GM12878 (cell line): ENCODE measurements around the gene PPIP5K2. TPM values are rescaled to one million over a fixed set of nuclear protein-coding genes. Genes with fewer than 3 reads are reported as not detected.

Experiments
- ATF3 ChIP-seq: IDR thresholded peaks from 2 replicates; pipeline ENCODE4 v1.6.1; 2011; ENCODE audit warnings: low read depth, mild to moderate bottlenecking, low read length, moderate library complexity, borderline replicate concordance; ENCODE audit errors: extremely low read depth
- BACH1 ChIP-seq: fragments of 450-650 bp; IDR thresholded peaks from 2 replicates; pipeline ENCODE4 v1.6.1; 2017; ENCODE audit warnings: mild to moderate bottlenecking, borderline replicate concordance
- BRCA1 ChIP-seq: IDR thresholded peaks from 2 replicates; pipeline ENCODE4 v1.6.1; 2011; ENCODE audit warnings: low read depth, low read length, improper control_type of control experiment
- CHD1 ChIP-seq: IDR thresholded peaks from 2 replicates; pipeline ENCODE4 v1.6.1; 2012; ENCODE audit warnings: low read depth, low read length, improper control_type of control experiment
- CHD4 ChIP-seq: fragments of 200-600 bp; sonication (generic); IDR thresholded peaks from 2 replicates; pipeline ENCODE4 v1.6.1; 2016; ENCODE audit warnings: mild to moderate bottlenecking
- DPF2 ChIP-seq: fragments of 450-650 bp; IDR thresholded peaks from 2 replicates; pipeline ENCODE4 v1.6.1; 2017; ENCODE audit warnings: mild to moderate bottlenecking
- EED ChIP-seq: sonication (generic); IDR thresholded peaks from 2 replicates; pipeline ENCODE4 v1.6.1; 2016; ENCODE audit warnings: antibody characterized with exemption, low read depth
- IKZF2 ChIP-seq, 2 experiments: fragments of 450-650 bp; IDR thresholded peaks; 2 replicates each; pipeline ENCODE4 v1.6.1; 2017; ENCODE audit warnings: mild to moderate bottlenecking in 2 of 2, moderate library complexity in 2 of 2
- JUND ChIP-seq: IDR thresholded peaks from 2 replicates; pipeline ENCODE4 v1.6.1; 2012; ENCODE audit warnings: low read depth, mild to moderate bottlenecking, low read length, improper control_type of control experiment, moderate library complexity
- LARP7 ChIP-seq: fragments of 450-650 bp; IDR thresholded peaks from 2 replicates; pipeline ENCODE4 v1.6.1; 2017; ENCODE audit warnings: mild to moderate bottlenecking
- MTA2 ChIP-seq: fragments of 450-650 bp; IDR thresholded peaks from 2 replicates; pipeline ENCODE4 v1.6.1; 2016; ENCODE audit warnings: low read depth, mild to moderate bottlenecking, moderate library complexity
- MTA3 ChIP-seq: IDR thresholded peaks from 2 replicates; pipeline ENCODE4 v1.6.1; 2012; ENCODE audit warnings: low read length, inconsistent platforms, borderline replicate concordance
- MYB ChIP-seq: fragments of 150-350 bp; IDR thresholded peaks from 2 replicates; pipeline ENCODE4 v1.6.1; 2014; ENCODE audit warnings: mild to moderate bottlenecking, low read depth, low read length, borderline replicate concordance
- NFXL1 ChIP-seq: fragments of 450-650 bp; IDR thresholded peaks from 2 replicates; pipeline ENCODE4 v1.6.1; 2017; ENCODE audit warnings: antibody characterized with exemption, mild to moderate bottlenecking, borderline replicate concordance
- NR2C1 ChIP-seq: fragments of 450-650 bp; IDR thresholded peaks from 2 replicates; pipeline ENCODE4 v1.6.1; 2017; ENCODE audit warnings: antibody characterized with exemption, mild to moderate bottlenecking, moderate library complexity
- PKNOX1 ChIP-seq: fragments of 450-650 bp; IDR thresholded peaks from 2 replicates; pipeline ENCODE4 v1.6.1; 2016; ENCODE audit warnings: mild to moderate bottlenecking
- POLR2AphosphoS2 ChIP-seq: IDR thresholded peaks from 2 replicates; pipeline ENCODE4 v1.6.1; 2011; ENCODE audit warnings: low read depth, mild to moderate bottlenecking, low read length, improper control_type of control experiment, moderate library complexity
- POU2F2 ChIP-seq: IDR thresholded peaks from 3 replicates; pipeline ENCODE4 v1.6.1; 2011; ENCODE audit warnings: low read depth, mild to moderate bottlenecking, low read length, borderline replicate concordance
- RELA ChIP-seq: fragments of 450-650 bp; IDR thresholded peaks from 2 replicates; pipeline ENCODE4 v1.8.0; 2014; ENCODE audit warnings: borderline replicate concordance; ENCODE audit not compliant: partially characterized antibody
- SP1 ChIP-seq: IDR thresholded peaks from one replicate; pipeline ENCODE4 v1.6.1; 2011; ENCODE audit warnings: low read depth, low read length
- SRF ChIP-seq, 2 experiments: IDR thresholded peaks; 2 replicates each; pipeline ENCODE4 v1.6.1; 2011; ENCODE audit warnings: low read depth in 2 of 2, low read length in 2 of 2, mild to moderate bottlenecking in 1 of 2, moderate library complexity in 1 of 2
- SUZ12 ChIP-seq: fragments of 200-600 bp; sonication (generic); IDR thresholded peaks from one replicate; pipeline ENCODE4 v1.6.1; 2018; ENCODE audit warnings: antibody characterized with exemption, mild to moderate bottlenecking; ENCODE audit not compliant: unreplicated experiment
- TCF12 ChIP-seq: IDR thresholded peaks from 2 replicates; pipeline ENCODE4 v1.6.1; 2011; ENCODE audit warnings: low read depth, mild to moderate bottlenecking, low read length
- ZBTB33 ChIP-seq: fragments of 450-650 bp; IDR thresholded peaks from 2 replicates; pipeline ENCODE4 v1.6.1; 2017; ENCODE audit warnings: mild to moderate bottlenecking
- ZBTB4 ChIP-seq: fragments of 450-650 bp; formaldehyde crosslinking; IDR thresholded peaks from 2 replicates; pipeline ENCODE4 v1.4.0; 2022; ENCODE audit warnings: mild to moderate bottlenecking, moderate library complexity
- ZNF622 ChIP-seq: fragments of 450-650 bp; IDR thresholded peaks from 2 replicates; pipeline ENCODE4 v1.6.1; 2017; ENCODE audit warnings: mild to moderate bottlenecking, inconsistent platforms
- polyA plus RNA-seq, 11 experiments: library from polyadenylated mRNA; depleted of rRNA in 4 of 11; unstranded in 6 of 11; stranded (reverse) in 5 of 11; fragments of >200 nt; fragmentation: Nextera tagmentation in 4 of 11; fragmentation: Illumina TruSeq in 1 of 11; extraction: Ambion mirVana in 4 of 11; extraction: Trizol in 1 of 11; gene quantifications; 1 replicate in 1 of 11; 2 replicates in 10 of 11; pipeline versions ENCODE4 v1.2.1 to v1.2.3, GENCODE V29; 2011 to 2016; ENCODE audit warnings: inconsistent platforms in 2 of 11, missing spikeins in 2 of 11, low read depth in 1 of 11
- total RNA-seq, 4 experiments: library from RNA; depleted of rRNA in 3 of 4; stranded (reverse); fragments of >200 nt in 3 of 4; fragmentation: Illumina TruSeq in 1 of 4; extraction: Trizol in 1 of 4; gene quantifications; 2 replicates each; pipeline versions ENCODE4 v1.2.1 to v1.2.3, GENCODE V29; 2013 to 2021

The PPIP5K2 gene
- total and polyA plus RNA-seq, 10 of the 15 experiments (the other 5 are each of a cell fraction or from before 2014, with no cell fraction given): 27.7 to 87.3 (median 58.6) TPM

- no peak for TF ChIP-seq ZNF622
- no peak for TF ChIP-seq SUZ12
- no peak for TF ChIP-seq CHD4
- no peak for TF ChIP-seq ZBTB4 (CRISPR knock-in tag)
- TF ChIP-seq RELA: no peak
- no peak for TF ChIP-seq POU2F2
- no peak for TF ChIP-seq POLR2AphosphoS2
- no peak for TF ChIP-seq MYB
- TF ChIP-seq ZBTB33: no peak
- TF ChIP-seq JUND: no peak
- no peak for TF ChIP-seq MTA3
- TF ChIP-seq SP1: no peak
- TF ChIP-seq DPF2: 0 out of 2 replicates have a peak, but pooled peaks have one; percentile 30
- TF ChIP-seq BRCA1: no peak
- peak; percentile 49 to 59; a peak in 2 of 4 replicates for TF ChIP-seq IKZF2 (IDR thresholded peaks at IDR 0.05)
- peak; percentile 32; the same call in 1 of the 2 replicates for TF ChIP-seq NR2C1
- TF ChIP-seq TCF12: no peak
- peak; percentile 89 for TF ChIP-seq MTA2
- no peak for TF ChIP-seq PKNOX1
- no peak for TF ChIP-seq LARP7
- TF ChIP-seq SRF (IDR thresholded peaks at IDR 0.05; ENCODE audit: low read depth in 2 of 2, low read length in 2 of 2): no peak
- 0 out of 2 replicates have a peak, but pooled peaks have one; percentile 16 for TF ChIP-seq BACH1
- TF ChIP-seq NFXL1: no peak
- TF ChIP-seq ATF3: no peak
- no peak for TF ChIP-seq EED
- TF ChIP-seq CHD1: no peak
These were observed 140.8 kb downstream of the PPIP5K2 start (continued) for GRCh38 chr5:103260951-103261350.
